HG03025 (cell line): ENCODE data around the gene GCNT3.
"Not testable (repeated sequence)": the region's sequence is repeated elsewhere in the genome, so short reads cannot be mapped to it uniquely, and the experiment has no call there.

Experiments
- ATAC-seq: cut with Tn5 transposase; IDR thresholded peaks from one replicate; pipeline ENCODE4 v1.9.1; 2021; ENCODE audit warnings: mild to moderate bottlenecking, moderate library complexity; ENCODE audit not compliant: unreplicated experiment, low FRiP score

The GCNT3 gene

GRCh38 chr15:59615661-59616060 is 4.1 kb downstream of the GCNT3 start:
- ATAC-seq, result no peak

GRCh38 chr15:59616379-59616778 is 4.8 kb downstream of the GCNT3 start:
- no peak for ATAC-seq

GRCh38 chr15:59618406-59618805 is 6.8 kb downstream of the GCNT3 start:
- no peak for ATAC-seq

GRCh38 chr15:59622289-59622688 is 10.7 kb downstream of the GCNT3 start:
- no peak for ATAC-seq

- no peak for ATAC-seq
These were observed 21.1 kb downstream of the GCNT3 start for GRCh38 chr15:59632714-59633113.

GRCh38 chr15:59636184-59636583 is 24.6 kb downstream of the GCNT3 start:
- no peak for ATAC-seq

- ATAC-seq, result not testable (repeated sequence)
These were observed 25.9 kb downstream of the GCNT3 start for GRCh38 chr15:59637507-59637906.

GRCh38 chr15:59642351-59642750 is 30.8 kb downstream of the GCNT3 start:
- no peak for ATAC-seq

- ATAC-seq, result no peak
These were observed 33.2 kb downstream of the GCNT3 start for GRCh38 chr15:59644756-59645155.

- ATAC-seq, result not testable (repeated sequence)
These were observed 34.2 kb downstream of the GCNT3 start for GRCh38 chr15:59645812-59646211.

GRCh38 chr15:59646277-59646676 is 34.7 kb downstream of the GCNT3 start:
- no peak for ATAC-seq

GRCh38 chr15:59647085-59647484 is 35.5 kb downstream of the GCNT3 start:
- ATAC-seq, result no peak

GRCh38 chr15:59649603-59650002 is 38.0 kb downstream of the GCNT3 start:
- no peak for ATAC-seq

- no peak for ATAC-seq
These were observed 42.5 kb downstream of the GCNT3 start for GRCh38 chr15:59654046-59654445.

GRCh38 chr15:59656897-59657634 is 45.5 kb downstream of the GCNT3 start, which contains the start of gene GTF2A2:
Gene GTF2A2, minus strand, starts transcription at chr15:59657515. Its CDS starts 5,238 bp downstream, at chr15:59652277.
- peak; percentile 98 for ATAC-seq

- no peak for ATAC-seq
These were observed 46.1 kb downstream of the GCNT3 start for GRCh38 chr15:59657635-59658125.

- no peak for ATAC-seq
These were observed 47.8 kb downstream of the GCNT3 start for GRCh38 chr15:59659366-59659765.

- no peak for ATAC-seq
These were observed 50.7 kb downstream of the GCNT3 start for GRCh38 chr15:59662260-59662659.

GRCh38 chr15:59668556-59668955 is 57.0 kb downstream of the GCNT3 start:
- no peak for ATAC-seq
